Jurkat, Clone E6-1 (cell line): Measurements from ENCODE around the gene FOXP2.
"Not testable (repeated sequence)": the region's sequence is repeated elsewhere in the genome, so short reads cannot be mapped to it uniquely, and the experiment has no call there.

ENCODE experiments used
- DNase-seq: peaks from one replicate; pipeline ENCODE4 v3.0.0-alpha.2; 2011; ENCODE audit warnings: low read depth, low spot score
- H3K4me3 ChIP-seq: 2 replicates; pipeline ENCODE4 v1.5.1; 2011; ENCODE audit warnings: mild to moderate bottlenecking, low read length, control low read depth, moderate library complexity

The FOXP2 gene

DNA sequence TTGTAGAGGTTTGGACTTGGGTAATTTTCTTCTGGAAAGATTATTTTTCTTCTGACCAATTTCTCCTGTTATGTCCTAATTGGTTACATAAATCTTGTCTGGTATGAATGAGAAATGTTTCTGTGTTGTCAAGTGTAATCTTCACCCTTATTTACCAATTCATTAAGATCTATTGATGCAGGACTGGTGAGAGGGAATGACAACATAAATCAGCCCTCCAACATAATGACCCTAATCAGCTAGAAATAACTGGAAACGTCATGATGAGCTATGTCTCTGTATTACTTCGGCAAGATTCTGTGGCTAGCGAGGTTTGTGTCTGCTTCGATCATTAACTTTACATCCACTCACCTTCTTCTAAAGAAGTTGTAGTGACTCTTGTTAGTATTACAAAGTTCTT is 3.5 kb downstream of the FOXP2 start:
- DNase-seq = no peak
- no peak overlapping the region for H3K4me3 ChIP-seq

DNA sequence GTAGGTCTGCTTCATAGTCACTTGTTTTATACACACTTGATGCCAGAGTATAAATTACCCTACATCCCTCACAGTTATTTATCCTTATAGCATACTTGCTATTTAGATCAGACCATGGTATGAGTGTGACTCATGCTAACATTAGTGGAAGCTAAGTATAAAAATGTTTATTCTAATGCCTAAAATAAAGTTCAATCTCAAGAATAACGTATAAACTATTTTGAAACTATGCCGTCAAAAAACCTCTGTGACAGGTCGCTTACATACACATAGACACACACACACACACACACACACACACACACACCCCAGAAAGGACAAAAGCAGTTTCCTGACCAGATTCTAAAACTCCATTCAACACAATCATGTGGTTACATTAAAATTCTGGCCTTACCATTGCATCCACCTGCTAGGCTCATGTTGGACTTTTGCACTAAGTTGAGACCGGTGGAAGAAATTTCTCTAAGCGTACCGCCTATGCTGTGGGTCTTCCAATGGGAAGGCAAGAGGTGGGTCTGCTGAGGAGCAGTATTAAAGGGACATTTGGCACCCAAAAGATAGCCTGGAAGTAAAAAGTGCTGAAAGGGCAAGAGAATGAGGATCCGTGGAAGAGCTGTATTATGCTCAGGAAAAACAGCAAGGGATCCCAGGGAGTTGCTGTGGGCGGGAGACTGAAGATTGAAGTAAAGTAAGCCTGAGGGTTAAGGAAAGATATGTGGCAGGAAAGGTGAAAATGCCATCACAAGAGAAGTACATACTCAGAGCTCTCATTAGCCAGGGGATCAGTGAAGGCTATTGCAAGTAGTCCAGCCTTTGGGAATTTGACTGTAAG is 5.0 kb downstream of the FOXP2 start:
- DNase-seq = no peak

DNA sequence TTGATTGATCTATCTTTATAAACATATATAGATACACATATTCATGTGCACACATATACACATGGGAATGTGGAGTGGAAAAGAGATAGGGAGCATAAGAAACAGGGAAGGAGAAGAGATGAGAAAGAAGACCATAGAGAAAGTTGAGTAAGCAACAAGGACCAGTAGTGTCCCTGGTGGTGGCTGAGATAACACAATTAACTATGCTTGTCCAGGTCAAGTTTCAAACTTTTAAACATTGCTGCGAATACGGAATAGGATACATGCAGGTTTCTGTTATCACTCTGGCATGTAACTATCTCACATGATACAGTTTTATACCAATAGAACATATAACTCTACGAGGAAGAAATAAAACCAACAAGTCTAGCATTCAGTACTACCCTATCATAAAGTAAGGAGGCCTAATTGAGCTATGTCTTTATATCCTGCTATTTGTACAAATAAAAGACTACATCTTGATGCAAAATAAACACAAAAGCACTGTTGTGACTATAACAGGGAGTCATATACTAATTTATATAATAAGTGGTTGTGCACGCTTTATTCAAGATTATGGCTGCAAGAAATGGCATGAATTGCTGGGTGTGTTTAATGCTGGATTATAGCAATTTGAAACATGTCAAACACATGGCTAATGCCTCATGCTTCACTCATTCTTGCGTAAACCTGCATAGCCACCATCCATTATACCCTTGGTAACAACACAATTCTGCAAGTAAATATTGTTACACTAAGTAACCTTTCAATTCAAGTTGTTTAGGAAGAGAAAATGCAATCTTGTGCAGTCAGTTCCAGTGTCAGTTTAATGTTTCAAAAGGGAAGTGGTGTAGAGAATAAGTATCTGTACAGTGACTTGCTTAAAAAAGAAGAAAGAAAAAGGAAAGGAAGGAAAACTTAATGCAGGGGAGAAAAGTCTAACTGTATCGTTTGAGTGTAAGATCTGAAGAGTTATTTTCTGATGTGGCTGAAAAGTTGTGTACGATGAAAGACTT is 8.2 kb downstream of the FOXP2 start:
- DNase-seq = no peak
- no peak overlapping the region for H3K4me3 ChIP-seq

More for the DNA sequence above, 5.0 kb downstream of the FOXP2 start:
- H3K4me3 ChIP-seq = no peak overlapping the region

DNA sequence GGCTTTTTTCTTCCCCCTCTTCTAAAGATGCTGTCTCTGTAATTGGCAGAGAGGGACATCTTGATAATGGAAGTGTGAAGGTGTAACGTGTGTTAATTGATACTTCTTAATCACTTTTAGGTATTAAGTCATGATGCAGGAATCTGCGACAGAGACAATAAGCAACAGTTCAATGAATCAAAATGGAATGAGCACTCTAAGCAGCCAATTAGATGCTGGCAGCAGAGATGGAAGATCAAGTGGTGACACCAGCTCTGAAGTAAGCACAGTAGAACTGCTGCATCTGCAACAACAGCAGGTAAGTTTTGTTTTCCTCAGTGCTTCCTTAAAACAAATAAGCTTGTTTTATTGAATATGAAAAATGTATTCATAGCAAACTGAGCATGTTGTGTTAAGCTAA is 11.8 kb downstream of the FOXP2 start:
- no peak overlapping the region for H3K4me3 ChIP-seq
- no peak for DNase-seq

DNA sequence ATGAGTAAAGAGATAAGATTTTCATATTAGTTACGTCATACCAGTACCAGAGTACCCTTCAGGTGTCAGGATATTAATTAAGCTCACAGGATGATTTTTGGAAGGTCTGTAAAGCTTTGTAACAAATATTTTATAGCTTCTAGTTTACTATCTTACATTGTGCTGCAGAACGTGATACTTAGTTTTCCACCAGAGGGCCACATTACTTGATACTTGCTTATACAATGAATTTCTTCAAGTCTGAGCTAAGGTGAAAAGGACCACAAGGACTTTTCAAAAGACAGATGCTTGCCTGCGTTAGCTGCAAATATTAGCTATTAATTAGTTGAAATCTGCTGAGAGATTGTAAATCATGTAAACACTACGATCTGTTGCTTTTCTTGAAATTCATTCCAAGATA is 12.2 kb downstream of the FOXP2 start:
- no peak overlapping the region for H3K4me3 ChIP-seq
- DNase-seq = no peak

DNA sequence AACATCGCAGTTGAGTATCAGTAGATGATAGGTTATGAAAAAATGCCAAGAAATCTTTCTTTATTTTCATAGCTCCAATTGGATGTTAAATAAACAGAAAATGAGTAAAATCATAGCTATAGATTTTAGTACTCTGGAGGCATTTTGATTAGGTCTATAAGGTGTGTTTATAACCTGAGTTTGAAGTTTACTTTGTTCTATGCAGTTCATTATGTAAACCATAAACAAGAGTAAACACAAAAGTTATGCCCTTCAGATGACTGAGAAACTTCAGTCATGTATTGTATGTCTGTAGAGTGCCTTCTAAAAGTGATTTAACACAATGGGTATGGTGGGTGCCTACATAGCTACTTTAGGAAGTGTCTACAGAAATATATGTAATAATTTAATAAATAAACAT is 13.6 kb downstream of the FOXP2 start:
- H3K4me3 ChIP-seq = no peak overlapping the region
- DNase-seq = no peak

DNA sequence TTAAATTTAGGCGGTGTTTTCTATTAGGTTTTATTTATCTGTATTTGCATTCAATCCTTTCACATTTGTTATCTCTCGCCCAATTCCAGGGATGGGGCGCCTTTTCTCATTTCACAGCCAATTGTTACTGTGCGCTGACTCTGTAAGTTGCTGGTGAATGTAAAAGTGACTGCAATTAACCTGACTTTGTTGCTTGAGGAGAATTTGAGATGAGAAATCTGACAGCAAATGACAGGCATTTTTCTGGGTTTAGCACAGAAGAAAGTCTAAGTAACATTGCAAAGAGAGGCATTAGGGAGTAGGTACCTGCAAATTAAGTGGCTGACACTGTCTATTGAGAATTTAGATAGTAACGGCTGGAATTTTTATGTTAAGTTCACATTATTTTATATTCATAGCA is 16.6 kb downstream of the FOXP2 start:
- no peak for DNase-seq
- H3K4me3 ChIP-seq = no peak overlapping the region

DNA sequence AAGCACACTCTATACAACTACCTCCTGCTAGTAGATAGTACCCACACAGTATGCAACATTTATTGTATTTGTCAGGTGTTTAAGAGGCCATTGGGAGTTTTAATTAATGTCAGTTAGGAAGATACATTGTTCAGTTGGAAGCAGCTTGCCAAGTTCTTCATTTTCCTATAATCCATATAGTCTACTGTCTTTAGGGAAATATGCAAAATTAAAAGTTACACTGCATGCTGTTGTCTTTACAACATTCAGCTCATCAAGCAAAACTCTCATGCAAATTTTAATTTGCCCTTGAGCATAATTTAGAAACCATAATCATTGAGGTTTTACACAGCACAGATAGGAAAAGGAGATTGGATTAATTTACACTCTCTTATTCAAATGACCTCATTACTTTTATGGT is 17.4 kb downstream of the FOXP2 start:
- no peak for DNase-seq
- no peak overlapping the region for H3K4me3 ChIP-seq

DNA sequence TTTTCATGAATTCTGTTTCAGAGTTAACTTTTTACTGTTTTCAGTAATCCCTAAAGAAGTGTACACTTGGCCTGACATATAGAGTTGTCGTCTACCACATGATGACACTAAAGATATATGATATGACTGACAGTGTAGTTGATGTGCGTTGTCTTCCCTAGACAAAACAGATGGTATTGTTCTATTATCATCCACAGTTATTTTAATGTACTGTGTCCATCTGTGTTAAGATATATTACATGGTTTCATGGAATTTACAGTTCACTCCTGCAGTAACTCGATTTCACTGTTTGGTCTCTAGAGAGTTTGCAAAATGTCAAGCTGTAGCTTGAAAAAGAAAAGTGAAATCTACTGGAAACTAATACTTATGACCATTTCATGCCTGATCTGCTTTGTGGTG is 18.1 kb downstream of the FOXP2 start:
- no peak overlapping the region for H3K4me3 ChIP-seq
- no peak for DNase-seq

DNA sequence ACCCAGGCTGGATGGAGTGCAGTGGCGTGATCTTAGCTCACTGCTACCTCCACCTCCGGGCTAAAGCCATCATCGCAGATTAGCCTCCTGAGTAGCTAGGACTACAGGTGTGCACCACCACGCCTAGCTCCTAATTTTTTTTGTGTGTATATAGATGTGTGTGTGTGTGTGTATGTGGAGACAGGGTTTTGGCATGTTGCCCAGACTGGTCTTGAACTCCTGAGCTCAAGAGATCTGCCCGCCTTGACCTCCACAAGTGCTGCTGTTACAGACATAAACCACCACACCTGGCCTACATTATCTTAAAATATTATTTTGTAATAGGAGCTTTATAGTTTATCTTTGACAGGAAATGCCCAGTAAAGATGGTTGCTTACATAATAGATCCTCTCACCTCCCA is 25.0 kb downstream of the FOXP2 start:
- no peak for DNase-seq
- no peak overlapping the region for H3K4me3 ChIP-seq

DNA sequence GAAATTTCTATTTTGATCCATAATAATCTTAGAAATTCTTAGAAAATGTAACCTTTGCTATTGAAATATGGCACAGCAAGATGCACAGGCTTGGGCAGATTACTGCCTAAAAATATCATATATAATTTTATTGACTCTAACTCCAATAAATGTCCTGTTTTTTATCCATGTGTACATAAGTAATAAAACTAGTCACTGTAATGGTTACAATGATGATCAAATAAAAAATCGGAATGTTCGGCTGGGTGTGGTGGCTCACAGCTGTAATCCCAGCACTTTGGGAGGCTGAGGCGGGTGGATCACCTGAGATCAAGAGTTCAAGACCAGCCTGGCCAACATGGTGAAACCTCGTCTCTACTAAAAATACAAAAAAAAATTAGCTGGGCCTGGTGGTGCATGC is 26.3 kb downstream of the FOXP2 start:
- H3K4me3 ChIP-seq, DNase-seq: not testable (repeated sequence)

DNA sequence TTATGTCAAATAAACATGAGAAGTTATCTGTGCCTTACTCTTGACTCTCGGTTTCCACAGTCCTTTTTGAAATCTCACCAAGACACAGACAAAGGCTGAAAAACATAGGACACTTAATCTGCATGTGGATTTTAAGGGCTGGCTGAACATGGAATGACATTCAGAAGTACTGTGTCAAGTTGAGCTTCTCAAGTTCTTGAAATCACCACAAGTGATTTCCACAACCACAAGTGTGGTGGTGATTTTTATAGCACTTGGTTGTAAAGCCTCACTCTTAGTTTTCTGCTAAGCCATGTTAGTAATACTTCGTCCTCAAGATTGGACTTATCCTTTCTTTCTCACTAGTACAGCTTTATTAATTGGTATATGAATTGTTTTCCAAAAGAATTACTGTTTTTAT is 29.6 kb downstream of the FOXP2 start:
- H3K4me3 ChIP-seq = no peak overlapping the region
- DNase-seq = no peak

DNA sequence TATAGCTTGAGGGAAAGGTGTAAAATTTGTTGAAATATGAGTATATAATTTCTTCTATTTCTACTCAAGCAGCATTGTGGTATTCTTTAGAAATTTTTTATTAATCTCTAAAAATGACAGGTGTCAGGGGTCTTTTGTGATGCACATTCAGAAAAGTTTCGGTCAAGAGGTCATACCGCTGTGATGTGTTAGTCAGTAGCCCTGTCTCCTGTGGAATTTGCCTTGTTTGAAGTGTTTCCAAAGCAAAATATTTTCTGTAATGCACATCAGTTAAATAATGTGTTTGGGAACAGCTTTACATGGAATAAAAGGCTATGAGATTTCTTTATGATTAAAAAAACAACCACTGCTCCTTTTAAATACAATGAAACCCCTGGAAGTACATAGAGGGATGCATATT is 35.8 kb downstream of the FOXP2 start:
- DNase-seq = no peak

DNA sequence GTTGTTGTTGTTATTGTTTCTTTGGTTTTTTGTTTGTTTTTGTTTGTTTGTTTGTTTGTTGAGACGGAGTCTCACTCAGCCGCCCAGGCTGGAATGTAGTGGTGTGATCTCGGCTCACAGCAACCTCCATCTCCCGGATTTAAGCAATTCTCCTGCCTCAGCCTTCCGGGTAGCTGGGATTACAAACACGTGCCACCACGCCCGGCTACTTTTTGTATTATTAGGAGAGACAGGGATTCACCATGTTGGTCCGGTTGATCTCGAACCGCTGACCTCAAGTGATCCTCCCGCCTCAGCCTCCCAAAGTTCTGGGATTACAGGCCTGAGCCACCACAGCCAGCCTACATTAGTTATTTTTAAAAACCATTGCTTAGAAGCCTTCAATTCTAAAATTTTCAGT is 45.0 kb downstream of the FOXP2 start:
- no peak overlapping the region for H3K4me3 ChIP-seq
- no peak for DNase-seq

More for the DNA sequence above, 35.8 kb downstream of the FOXP2 start:
- H3K4me3 ChIP-seq = no peak overlapping the region

DNA sequence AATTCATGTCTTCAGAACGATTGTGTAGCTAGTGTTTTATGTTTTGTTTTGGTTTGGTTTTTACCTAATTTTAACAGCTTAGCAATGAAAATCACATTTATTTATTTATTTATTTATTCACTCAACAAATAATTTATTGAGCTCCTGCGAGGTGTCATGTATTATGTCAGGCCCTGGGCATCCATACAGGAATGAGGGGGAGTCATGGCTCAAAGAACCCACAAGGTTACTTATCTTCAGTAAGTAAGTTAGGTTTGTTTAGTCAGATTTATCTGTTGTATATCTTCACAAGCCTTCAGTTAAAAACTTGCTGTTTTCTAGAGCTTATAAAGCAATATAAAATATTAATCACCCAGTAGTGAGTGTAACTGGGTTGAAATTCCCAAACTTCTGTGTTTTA is 45.4 kb downstream of the FOXP2 start:
- no peak overlapping the region for H3K4me3 ChIP-seq
- DNase-seq = no peak

DNA sequence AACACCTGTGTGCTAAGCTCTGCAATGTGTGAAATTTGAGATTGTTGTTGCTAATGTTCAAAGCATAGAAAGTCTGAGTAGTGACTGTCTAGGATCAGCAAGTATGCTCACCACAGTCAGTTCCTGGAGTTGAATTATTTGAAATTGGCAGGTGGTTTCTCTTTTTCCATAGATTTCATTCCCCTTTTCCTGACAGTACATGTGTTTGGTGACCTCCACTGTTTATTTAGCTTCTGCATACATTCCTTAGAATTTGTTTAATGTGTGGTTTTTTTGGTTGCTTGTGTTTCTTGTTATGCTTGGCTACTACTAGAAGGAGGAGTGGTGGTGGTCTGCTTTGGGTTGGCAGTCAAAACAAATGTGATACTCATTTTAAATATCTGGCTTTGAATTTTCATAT is 52.3 kb downstream of the FOXP2 start:
- H3K4me3 ChIP-seq = no peak overlapping the region
- DNase-seq = no peak

DNA sequence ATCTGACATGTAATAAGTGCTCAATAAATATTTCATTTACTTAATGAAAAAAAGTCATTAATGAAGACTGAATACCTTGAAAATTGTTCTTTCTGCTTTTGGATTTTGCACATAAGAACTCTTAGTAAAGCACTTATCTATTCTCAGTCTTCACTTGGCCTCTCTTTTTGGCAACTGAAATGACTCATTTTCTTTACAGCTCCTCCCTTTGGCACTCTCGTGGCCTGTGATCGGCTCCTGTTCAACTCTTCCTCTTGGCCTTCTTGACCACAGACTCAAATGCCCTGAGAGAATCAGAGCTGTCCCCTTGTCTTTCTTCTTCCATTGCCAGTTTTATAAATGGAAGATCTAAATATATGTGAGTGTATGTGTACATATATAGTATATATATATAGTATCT is 54.2 kb downstream of the FOXP2 start:
- H3K4me3 ChIP-seq = no peak overlapping the region
- no peak for DNase-seq

DNA sequence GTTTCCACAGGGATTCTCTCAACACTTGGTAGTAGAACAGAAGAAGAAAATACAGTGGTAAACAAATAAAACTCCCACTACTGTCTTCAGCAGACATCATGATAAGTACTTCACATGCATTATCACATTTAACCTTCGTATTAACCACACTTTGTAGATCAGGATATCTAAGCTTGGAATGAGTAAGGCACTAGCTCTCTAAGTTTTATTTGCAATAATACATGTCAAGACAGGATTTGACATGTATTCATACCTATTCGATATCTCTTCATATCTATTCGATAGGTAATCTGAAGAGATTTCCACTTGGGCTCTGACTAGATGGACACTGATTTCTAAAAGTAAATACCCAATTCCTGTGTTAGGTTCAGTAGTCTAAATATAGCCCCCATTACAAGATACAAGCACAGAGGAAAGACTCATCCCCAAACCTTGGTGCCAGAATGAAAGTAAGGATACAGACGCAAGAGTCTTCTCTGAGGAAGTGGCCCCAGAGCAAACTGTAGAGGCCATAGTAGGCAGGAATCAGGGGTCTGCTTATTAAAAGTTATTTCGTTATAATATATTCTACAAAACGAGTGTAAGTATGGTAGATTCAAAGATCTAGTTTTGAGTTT is 58.4 kb downstream of the FOXP2 start:
- DNase-seq = no peak
- no peak overlapping the region for H3K4me3 ChIP-seq

DNA sequence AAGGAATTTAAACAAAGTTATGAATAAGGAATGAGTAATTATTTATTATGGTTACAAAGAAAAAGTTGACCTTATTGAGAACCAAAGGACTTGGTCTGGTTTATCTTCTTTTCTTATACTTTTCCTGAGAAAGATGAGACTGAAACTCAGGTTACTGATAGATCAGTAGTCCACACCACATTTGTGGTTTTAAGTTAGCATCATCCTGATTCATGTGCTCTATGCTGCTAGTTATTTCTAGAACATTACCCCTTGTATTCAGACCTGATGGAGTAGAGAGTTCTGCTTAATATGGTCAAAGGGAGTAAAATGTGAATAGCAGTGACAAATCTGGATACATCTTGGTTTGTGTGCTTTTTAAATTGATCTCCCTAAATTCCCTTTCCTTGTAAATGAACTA is 63.8 kb downstream of the FOXP2 start:
- no peak for DNase-seq
- no peak overlapping the region for H3K4me3 ChIP-seq

DNA sequence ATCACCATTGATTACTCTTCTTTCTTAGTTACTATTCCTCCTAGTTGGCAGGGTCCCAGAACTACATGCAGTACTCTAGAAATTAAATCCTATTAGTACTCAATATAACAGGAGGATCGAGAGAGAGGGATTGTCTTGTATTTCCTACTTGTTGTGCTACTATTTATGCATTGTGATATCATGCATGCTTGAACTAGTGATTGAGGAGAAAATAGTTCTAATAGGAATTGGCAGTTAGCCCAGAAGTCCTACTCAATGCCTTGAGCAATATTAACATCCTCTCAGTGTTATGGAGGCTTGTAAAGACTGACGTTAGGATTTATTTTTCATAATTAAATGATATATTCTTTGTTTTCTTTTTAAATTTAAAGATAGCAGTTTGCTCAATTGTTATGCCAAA is 67.4 kb downstream of the FOXP2 start:
- DNase-seq = no peak
- no peak overlapping the region for H3K4me3 ChIP-seq
